SK-N-SH (cell line): ENCODE results near the gene FOXL2NB. TPM values are rescaled to one million over a fixed set of nuclear protein-coding genes. Genes with fewer than 3 reads are reported as not detected.

Experiments
- CTCF ChIA-PET: fragments of 300-600, 350-600 bp; formaldehyde crosslinking; extraction: SDS; loops from one replicate; lab custom pipeline; 2021; lab: Yijun Ruan, JAX
- POLR2A ChIA-PET: fragments of 350-600 bp; sonication (Branson Sonifier 250); formaldehyde crosslinking; extraction: SDS; loops from one replicate; lab custom pipeline; 2020; ENCODE audit warnings: antibody characterized with exemption, inconsistent platforms; lab: Yijun Ruan, JAX
- DNase-seq: peaks from one replicate; pipeline ENCODE4 v3.0.0; 2012
- H2AFZ ChIP-seq: fragments of 200-600 bp; sonication (generic); 2 replicates; pipeline ENCODE4 v1.8.1; 2016; ENCODE audit warnings: antibody characterized with exemption, mild to moderate bottlenecking, low read depth
- H3F3A ChIP-seq: fragments of 200-600 bp; sonication (generic); replicated peaks from 2 replicates; pipeline ENCODE3; 2016; ENCODE audit warnings: antibody characterized with exemption, mild to moderate bottlenecking; ENCODE audit not compliant: insufficient read depth
- H3K27ac ChIP-seq, 2 experiments: fragments of 200-500 bp in 1 of 2; fragments of 200-600 bp in 1 of 2; sonication (Bioruptor generic) in 1 of 2; sonication (generic), shearing (Covaris generic) in 1 of 2; 2 replicates each; pipeline versions ENCODE4 v1.5.1 to v1.6.1; 2014 to 2016; ENCODE audit warnings: low read depth in 2 of 2, inconsistent platforms in 1 of 2, low read length in 1 of 2, mild to moderate bottlenecking in 1 of 2, mixed read lengths in 1 of 2
- H3K27me3 ChIP-seq: fragments of 200-600 bp; sonication (generic), shearing (Covaris generic); 2 replicates; pipeline ENCODE4 v1.6.1; 2016; ENCODE audit warnings: mixed run types; ENCODE audit not compliant: insufficient read depth
- H3K36me3 ChIP-seq, 2 experiments: fragments of 200-500 bp in 1 of 2; fragments of 200-600 bp in 1 of 2; sonication (Bioruptor generic) in 1 of 2; sonication (generic) in 1 of 2; replicated peaks in 1 of 2; 2 replicates each; pipeline versions ENCODE3 to v1.5.1; 2014 to 2016; ENCODE audit warnings: low read length in 1 of 2, mild to moderate bottlenecking in 1 of 2; ENCODE audit not compliant: insufficient read depth in 2 of 2, control insufficient read depth in 1 of 2
- H3K4me1 ChIP-seq, 2 experiments: fragments of 200-500 bp in 1 of 2; fragments of 200-600 bp in 1 of 2; sonication (Bioruptor generic) in 1 of 2; sonication (generic), shearing (Covaris generic) in 1 of 2; 2 replicates each; pipeline versions ENCODE4 v1.5.1 to v1.6.1; 2014 to 2016; ENCODE audit warnings: low read depth in 1 of 2, low read length in 1 of 2, mixed run types in 1 of 2; ENCODE audit not compliant: insufficient read depth in 2 of 2, control insufficient read depth in 1 of 2
- H3K4me2 ChIP-seq: fragments of 200-600 bp; sonication (generic), shearing (Covaris generic); 2 replicates; pipeline ENCODE4 v1.6.1; 2017; ENCODE audit warnings: mixed run types
- H3K4me3 ChIP-seq, 2 experiments: fragments of 200-500 bp in 1 of 2; fragments of 200-600 bp in 1 of 2; sonication (Bioruptor generic) in 1 of 2; sonication (generic), shearing (Covaris generic) in 1 of 2; 2 replicates each; pipeline versions ENCODE4 v1.5.1 to v1.8.1; 2014 to 2016; ENCODE audit warnings: low read depth in 2 of 2, inconsistent platforms in 1 of 2, low read length in 1 of 2, mild to moderate bottlenecking in 1 of 2, mixed read lengths in 1 of 2, moderate library complexity in 1 of 2
- H3K79me2 ChIP-seq: fragments of 200-600 bp; sonication (generic); 2 replicates; pipeline ENCODE4 v1.8.1; 2017; ENCODE audit warnings: mild to moderate bottlenecking; ENCODE audit not compliant: insufficient read depth
- H3K9ac ChIP-seq: fragments of 200-600 bp; sonication (generic); 2 replicates; pipeline ENCODE4 v1.6.1; 2017; ENCODE audit warnings: mixed run types
- H3K9me2 ChIP-seq: fragments of 200-600 bp; sonication (generic); 2 replicates; pipeline ENCODE4 v1.6.1; 2017; ENCODE audit warnings: mixed run types
- H3K9me3 ChIP-seq: fragments of 200-600 bp; sonication (generic); 2 replicates; pipeline ENCODE4 v1.6.1; 2017; ENCODE audit warnings: mixed run types, mild to moderate bottlenecking, moderate library complexity
- H4K20me1 ChIP-seq: fragments of 200-600 bp; sonication (generic); 2 replicates; pipeline ENCODE4 v1.6.1; 2017; ENCODE audit warnings: mild to moderate bottlenecking, mixed run types; ENCODE audit not compliant: insufficient read depth
- CHD2 ChIP-seq: fragments of 150-350 bp; IDR thresholded peaks from 2 replicates; pipeline ENCODE4 v1.6.1; 2018; ENCODE audit warnings: low read length; ENCODE audit not compliant: partially characterized antibody
- EZH2phosphoT487 ChIP-seq: fragments of 200-600 bp; sonication (generic); IDR thresholded peaks from 2 replicates; pipeline ENCODE4 v1.6.1; 2017; ENCODE audit warnings: low read depth, mixed run types, mild to moderate bottlenecking, antibody characterized with exemption, moderate library complexity, borderline replicate concordance
- FOXJ3 ChIP-seq: sonication (generic); formaldehyde crosslinking; IDR thresholded peaks from 2 replicates; pipeline ENCODE4 v1.5.1; 2020; ENCODE audit warnings: mild to moderate bottlenecking, missing genetic modification reagents
- GABPA ChIP-seq: IDR thresholded peaks from 2 replicates; pipeline ENCODE4 v1.4.0; 2012; ENCODE audit warnings: low read depth, mild to moderate bottlenecking
- IRF3 ChIP-seq: fragments of 150-350 bp; IDR thresholded peaks from 2 replicates; pipeline ENCODE4 v1.6.1; 2016; ENCODE audit warnings: mild to moderate bottlenecking, low read depth, low read length
- REST ChIP-seq: IDR thresholded peaks from 2 replicates; pipeline ENCODE4 v1.6.1; 2012; ENCODE audit warnings: mild to moderate bottlenecking, low read depth, low read length, moderate library complexity
- RFX5 ChIP-seq: IDR thresholded peaks from 2 replicates; pipeline ENCODE4 v1.6.1; 2012; ENCODE audit warnings: mild to moderate bottlenecking, improper control_type of control experiment, low read length
- TCF12 ChIP-seq: IDR thresholded peaks from 2 replicates; pipeline ENCODE4 v1.4.0; 2012
- YY1 ChIP-seq: IDR thresholded peaks from 2 replicates; pipeline ENCODE4 v1.4.0; 2012; ENCODE audit warnings: low read depth, mild to moderate bottlenecking
- WGBS: methylation state at CpG from one replicate; pipeline ENCODE4 v1.1.6; 2017; ENCODE audit warnings: low lambda C conversion rate; 5-methylcytosine and 5-hydroxymethylcytosine counted together
- polyA plus RNA-seq, 3 experiments: library from polyadenylated mRNA; depleted of rRNA; stranded (reverse); fragments of >200 nt; gene quantifications; 2 replicates each; pipeline ENCODE4 v1.2.3, GENCODE V29; 2012

The FOXL2NB gene
- polyA plus RNA-seq, 1 of the 3 experiments (the other 2 are of a cell fraction): not detected

GRCh38 chr3:138937690-138938055, 9.3 kb upstream of the FOXL2NB start:
- Histone ChIP-seq H3K9me2 (no peaks in the 10 kb centered on the region), H3K4me2 (no peak overlapping the region), H4K20me1 (peaks cover 14% of the 10 kb centered on the region; the same call in 1 of the 2 replicates), H2AFZ (no peak overlapping the region), H3K79me2 (no peaks in the 10 kb centered on the region), H3K9me3 (no peaks in the 10 kb centered on the region), H3F3A (no peaks in the 10 kb centered on the region), H3K4me3 (no peak overlapping the region), H3K9ac (no peak overlapping the region), H3K4me1 (peaks cover 0 to 8% of the 10 kb centered on the region in 2 experiments; a peak in 1 of 4 replicates), H3K27me3 (peaks cover 90% of the 10 kb centered on the region), H3K36me3 (no peaks in the 10 kb centered on the region), H3K27ac (no peak overlapping the region)
- ChIA-PET CTCF (interaction anchor here (1.0 to 3.7 kb wide), 9 partner anchors 9 to 393 kb away, joined by 3 to 100 read pairs (median 17); partner anchors contain the start of genes CEP70, FOXL2 and FOXL2NB), POLR2A (no interaction called here)
- peak; percentile 39 for DNase-seq
- TF ChIP-seq FOXJ3 (no peak), EZH2phosphoT487 (peak; percentile 63; the same call in 1 of the 2 replicates), CHD2 (no peak)
- 18% methylated on average over 6 of the region's 29 CpGs for WGBS

GRCh38 chr3:138938056-138938876, 8.8 kb upstream of the FOXL2NB start:
- Histone ChIP-seq H3K4me1 (peaks cover 0 to 8% of the 10 kb centered on the region in 2 experiments; a peak in 1 of 4 replicates), H3K36me3 (no peaks in the 10 kb centered on the region), H3K79me2 (no peaks in the 10 kb centered on the region), H3K9ac (no peak overlapping the region), H3K9me2 (no peaks in the 10 kb centered on the region), H2AFZ (no peak overlapping the region), H3K4me3 (no peak overlapping the region), H4K20me1 (peaks cover 14% of the 10 kb centered on the region; the same call in 1 of the 2 replicates), H3K9me3 (no peaks in the 10 kb centered on the region), H3K4me2 (no peak overlapping the region), H3K27ac (no peak overlapping the region), H3K27me3 (peaks cover 95% of the 10 kb centered on the region), H3F3A (no peaks in the 10 kb centered on the region)
- DNase-seq: no peak
- TF ChIP-seq EZH2phosphoT487 (peak; percentile 44; the same call in 1 of the 2 replicates), RFX5 (no peak)
- POLR2A ChIA-PET: no interaction called here
- WGBS: 21% methylated on average over 24 of the region's 48 CpGs
- CTCF ChIA-PET: interaction anchor here (0.7 to 3.7 kb wide), 7 partner anchors 14 to 492 kb away, joined by 3 to 43 read pairs (median 3); partner anchors contain the start of gene CEP70

- TF ChIP-seq TCF12: no peak
- TF ChIP-seq IRF3: no peak
- TF ChIP-seq YY1: no peak
- no peak for TF ChIP-seq GABPA
- no peak for TF ChIP-seq REST
- TF ChIP-seq, all 33 proteins: peak for 0
- peaks cover 14% of the 10 kb centered on the region; the same call in 1 of the 2 replicates for H4K20me1 ChIP-seq
- no peak overlapping the region for H3K4me3 ChIP-seq
- CTCF ChIA-PET: interaction anchor here (0.7 to 3.7 kb wide), 8 partner anchors 10 to 493 kb away, joined by 3 to 25 read pairs (median 4); partner anchors contain the start of gene CEP70
- peaks cover 0 to 8% of the 10 kb centered on the region in 2 experiments; a peak in 1 of 4 replicates for H3K4me1 ChIP-seq
- no peak overlapping the region for H3K4me2 ChIP-seq
- H3K9me2 ChIP-seq: no peaks in the 10 kb centered on the region
- peaks cover 95% of the 10 kb centered on the region for H3K27me3 ChIP-seq
- no peaks in the 10 kb centered on the region for H3K9me3 ChIP-seq
- H3K36me3 ChIP-seq: no peaks in the 10 kb centered on the region
- H3K9ac ChIP-seq: no peak overlapping the region
- POLR2A ChIA-PET: no interaction called here
- no peak for DNase-seq
- no peaks in the 10 kb centered on the region for H3F3A ChIP-seq
- no peak overlapping the region for H2AFZ ChIP-seq
- WGBS: 16% methylated on average over 25 of the region's 32 CpGs
- H3K79me2 ChIP-seq: no peaks in the 10 kb centered on the region
- H3K27ac ChIP-seq: no peak overlapping the region
Measured at GRCh38 chr3:138938877-138939560, 8.0 kb upstream of the FOXL2NB start.
